HCEC 1CT (cell line): Measurements from ENCODE around the gene MARCHF10.
"Not testable (repeated sequence)": the region's sequence is repeated elsewhere in the genome, so short reads cannot be mapped to it uniquely, and the experiment has no call there.

Experiments
- DNase-seq: peaks from one replicate; pipeline ENCODE4 v3.0.0-alpha.2; 2017

The MARCHF10 gene

DNA sequence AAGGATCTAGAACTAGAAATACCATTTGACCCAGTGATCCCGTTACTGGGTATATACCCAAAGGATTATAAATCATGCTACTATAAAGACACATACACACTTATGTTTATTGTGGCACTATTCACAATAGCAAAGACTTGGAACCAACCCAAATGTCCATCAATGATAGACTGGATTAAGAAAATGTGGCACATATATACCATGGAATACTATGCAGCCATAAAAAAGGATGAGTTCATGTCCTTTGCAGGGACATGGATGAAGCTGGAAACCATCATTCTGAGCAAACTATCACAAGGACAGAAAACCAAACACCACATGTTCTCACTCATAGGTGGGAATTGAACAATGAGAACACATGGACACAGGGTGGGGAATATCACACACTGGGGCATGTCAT lies 22.1 kb downstream of the MARCHF10 start:
- not testable (repeated sequence) for DNase-seq

DNA sequence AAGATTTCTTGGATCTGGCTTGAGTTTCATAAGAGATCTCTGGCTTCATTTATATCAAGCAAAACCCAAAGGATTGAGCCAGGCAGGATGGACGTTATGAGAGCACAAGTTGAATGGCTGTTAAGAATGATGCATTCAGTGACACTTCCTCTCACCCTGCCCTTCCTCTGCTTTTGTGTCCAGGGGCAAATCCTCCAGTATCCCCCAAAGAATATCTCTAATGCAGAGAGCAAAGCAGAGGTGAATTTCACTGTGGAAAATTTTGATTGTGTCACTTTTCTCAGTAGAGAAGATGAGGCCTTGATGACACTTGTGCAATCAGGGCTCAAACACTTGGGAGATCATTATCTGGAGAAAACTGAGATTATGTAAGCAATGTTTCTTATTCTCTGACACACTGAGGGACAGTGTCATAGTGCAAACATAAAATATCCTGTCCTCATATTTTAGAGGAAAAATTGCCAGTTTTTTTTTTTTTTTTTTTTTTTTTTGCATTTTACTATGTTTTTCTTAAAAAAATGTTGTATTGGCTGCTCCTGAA lies 25.3 kb downstream of the MARCHF10 start:
- no peak for DNase-seq

DNA sequence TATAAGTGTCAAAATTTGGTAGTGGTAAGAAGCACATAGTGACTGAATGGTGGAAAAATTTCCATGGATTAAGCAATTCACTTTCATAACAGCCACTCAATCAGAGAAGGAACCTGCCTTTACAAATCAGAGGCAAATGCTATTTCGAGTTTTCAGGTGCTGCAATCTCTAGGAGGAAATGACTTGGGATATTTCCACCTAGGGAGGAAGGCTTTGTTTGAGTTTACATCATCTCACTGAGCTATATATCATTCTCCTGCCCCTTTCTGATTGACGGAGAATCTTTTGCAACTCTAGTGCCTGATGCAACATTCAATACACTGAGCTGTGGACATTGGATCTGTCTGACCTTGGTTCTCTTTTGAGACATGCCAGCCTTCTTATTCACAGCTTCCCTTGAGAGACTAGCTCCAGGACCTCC lies 26.3 kb downstream of the MARCHF10 start:
- peak; percentile 44 for DNase-seq

DNA sequence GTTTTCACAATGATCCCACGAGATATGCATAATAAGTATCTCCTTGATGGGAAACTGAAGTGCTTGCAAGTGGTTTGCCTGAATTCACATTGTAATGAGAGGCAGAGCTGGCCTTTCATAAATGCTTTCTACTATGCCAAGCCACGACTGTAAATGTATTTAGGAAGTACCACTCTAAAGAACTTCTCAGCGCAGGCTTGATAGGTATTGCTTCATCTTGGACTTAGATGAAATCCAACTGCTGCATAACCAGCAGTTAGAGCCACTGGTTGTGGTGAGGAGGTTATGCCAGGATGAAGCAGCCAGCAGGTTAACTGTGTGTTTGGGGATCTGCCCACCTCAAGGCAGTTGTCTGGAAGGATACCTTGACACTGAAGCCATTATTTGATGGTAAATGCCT lies 26.8 kb downstream of the MARCHF10 start:
- DNase-seq, result peak; percentile 12

DNA sequence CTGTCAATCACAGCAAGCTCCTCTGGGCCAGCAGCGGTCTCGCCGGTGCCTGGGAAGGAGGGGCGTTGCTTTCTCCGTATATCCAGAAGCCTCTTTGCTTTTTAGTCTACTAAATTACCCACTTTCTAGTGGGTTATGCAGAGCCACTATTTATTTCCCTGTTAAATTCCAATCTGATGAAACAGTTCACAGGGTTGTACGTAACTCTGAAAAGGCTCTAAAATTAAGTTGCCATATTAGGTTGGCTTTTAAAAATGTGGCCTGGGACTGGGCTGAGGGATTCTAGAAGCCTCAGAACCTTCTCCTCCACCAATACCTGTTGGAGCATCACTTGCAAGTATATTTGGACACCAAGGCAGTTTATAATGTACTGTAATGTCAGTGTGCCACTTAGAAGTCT lies 27.2 kb downstream of the MARCHF10 start:
- DNase-seq, result peak; percentile 50

DNA sequence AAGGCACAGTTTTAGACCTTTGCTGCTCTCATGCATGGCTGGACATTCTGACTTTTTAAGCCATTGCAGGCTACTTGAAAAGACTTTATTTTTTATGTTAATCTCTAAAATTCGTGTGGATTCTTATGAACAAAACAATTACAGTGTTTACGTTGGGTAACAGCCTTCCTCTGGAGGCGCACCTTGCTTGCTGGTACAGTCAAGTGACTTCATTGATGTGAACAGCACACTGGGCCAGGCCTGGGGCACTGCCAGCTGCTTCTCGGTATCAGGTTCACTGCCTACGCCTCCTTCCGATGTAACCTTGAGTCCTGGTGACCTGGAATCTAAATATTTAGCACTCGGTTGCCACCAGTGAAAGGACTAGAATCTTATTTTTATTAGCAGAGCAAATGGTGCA lies 27.8 kb downstream of the MARCHF10 start:
- DNase-seq, result no peak

DNA sequence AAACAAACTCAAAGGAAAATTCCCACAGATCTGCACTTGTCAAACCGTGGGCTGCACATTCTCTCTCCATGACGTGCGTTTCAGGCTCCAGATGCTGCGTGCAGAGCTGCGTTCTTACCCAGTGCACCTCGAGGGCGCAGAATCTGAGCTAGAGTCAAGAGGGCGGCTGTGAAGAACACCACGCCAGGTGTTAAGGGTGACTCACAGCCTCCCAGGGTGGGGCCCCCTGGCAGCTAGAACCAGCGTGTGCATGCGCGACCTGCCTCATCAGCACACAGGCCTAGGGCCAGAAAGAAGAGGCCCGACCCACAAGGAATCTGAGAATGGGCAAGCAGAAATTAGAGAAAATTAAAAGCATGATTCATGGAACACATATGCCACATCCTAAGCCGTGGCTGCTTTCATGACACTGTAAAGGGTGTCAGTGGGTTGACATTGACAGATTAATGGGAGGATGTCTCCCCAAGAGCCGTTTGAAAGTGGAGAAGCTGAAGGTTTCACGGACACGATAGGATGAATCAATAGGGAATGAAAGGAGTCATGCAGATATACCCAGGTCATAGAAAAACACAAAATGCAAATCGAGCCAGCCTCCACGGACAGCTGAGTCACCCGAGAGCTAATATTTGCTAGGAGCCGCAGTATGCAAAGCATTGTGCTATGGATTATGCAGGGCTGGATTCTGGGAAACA lies 29.0 kb downstream of the MARCHF10 start:
- DNase-seq, result no peak

DNA sequence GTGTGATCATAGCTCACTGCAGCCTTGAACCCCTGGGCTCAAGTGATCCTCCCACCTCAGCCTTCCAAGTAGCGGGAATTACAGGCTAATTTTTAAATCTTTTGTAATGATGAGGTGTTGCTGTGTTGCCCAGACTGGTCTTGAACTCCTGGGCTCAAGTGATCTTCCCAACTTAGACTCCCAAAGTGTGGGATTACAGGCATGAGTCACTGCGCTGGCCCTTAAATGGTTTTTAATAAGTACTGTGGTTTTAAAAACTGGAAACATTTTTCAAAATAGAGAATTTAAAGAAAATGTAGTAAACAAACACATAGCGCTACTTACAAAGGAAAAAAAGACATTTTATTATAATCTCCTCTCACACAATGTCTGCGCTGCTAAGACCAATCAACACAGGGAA lies 32.2 kb downstream of the MARCHF10 start:
- DNase-seq, result no peak

DNA sequence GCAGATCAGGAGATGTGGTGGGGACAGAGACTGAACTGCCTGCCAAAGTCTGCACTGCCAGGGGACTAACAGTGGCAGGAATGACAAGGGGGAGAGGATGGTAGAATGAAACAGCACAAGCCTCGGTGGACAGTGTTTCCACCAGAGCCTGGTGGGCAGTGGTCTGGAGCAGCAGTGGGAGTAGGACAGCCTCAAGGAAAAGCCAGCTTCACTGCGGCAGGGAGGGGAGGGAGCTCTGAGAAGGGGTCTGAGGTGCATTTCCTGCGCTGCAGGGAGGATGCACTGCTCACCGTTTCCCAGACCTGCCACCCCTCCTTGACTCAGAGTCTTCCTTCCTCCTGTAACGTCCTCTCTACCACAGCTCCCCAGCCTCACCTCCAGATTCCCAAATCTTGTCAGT lies 33.8 kb downstream of the MARCHF10 start:
- DNase-seq, result no peak

DNA sequence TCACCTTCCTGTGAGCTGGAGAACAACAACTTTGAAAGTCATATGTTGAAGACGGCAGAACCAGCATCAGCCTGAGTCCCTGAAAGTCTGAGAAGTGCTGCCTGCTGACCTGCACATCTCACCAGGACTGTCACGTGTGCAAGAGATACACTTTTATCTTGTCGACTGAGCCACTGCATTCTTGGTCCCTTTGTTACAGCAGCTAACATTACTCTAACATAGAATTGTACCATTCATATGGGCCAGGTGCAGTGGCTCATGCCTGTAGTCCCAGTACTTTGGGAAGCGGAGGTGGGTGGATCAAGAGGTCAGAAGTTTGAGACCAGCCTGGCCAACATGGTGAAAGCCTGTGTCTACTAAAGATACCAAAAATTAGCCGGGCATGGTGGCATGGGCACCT lies 40.1 kb downstream of the MARCHF10 start:
- no peak for DNase-seq

DNA sequence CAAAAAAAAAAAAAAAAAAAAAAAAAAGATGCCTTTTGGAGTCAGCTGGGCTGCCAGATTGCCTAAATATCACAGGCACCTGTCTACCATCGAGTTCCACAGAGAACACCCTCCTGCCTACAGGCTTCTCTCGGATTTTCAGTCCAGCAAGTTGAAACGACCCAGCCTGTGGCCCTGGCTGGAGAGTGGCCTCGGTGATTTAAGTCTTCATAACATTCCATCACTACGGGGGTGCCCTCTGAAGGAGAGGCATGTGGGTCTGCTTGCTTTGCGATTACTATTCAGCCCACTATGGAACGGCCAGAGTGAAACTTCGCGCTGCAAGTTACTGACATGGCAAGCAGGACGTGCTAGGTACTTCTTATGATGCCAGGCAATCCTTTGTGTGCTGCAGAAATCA lies 42.8 kb downstream of the MARCHF10 start:
- DNase-seq, result no peak

DNA sequence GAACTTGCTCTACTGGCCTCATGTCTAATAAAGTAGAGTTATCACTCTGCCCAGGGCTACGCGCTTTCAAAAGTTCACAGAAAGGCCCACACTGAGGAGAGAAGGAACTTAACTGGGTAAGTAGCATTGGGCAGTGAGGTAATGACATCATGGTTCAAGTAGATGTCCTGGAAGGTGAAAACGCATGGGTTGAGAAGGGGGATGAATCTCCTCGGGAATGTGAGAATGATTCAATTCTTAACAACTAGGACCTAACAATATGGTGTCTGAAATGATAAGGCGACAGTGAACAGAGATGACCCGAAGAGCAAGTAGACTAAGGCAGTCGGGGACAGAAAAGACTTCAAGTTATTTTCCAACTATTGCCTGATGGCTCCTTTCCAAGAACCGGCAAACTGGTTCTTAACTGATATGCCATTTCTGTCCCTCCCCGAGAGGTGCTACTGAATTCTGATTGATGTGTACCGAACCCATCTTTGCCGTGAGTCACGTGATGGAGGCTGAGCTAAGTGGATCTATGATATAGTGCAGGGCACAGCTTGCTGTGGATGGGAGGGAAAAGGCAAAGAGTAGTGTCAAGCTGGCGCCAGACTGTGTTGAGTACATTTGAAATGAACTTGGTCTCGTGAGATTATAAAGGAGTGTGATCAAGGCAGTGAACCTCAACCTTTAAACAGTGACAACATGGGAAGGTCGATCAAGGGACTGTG lies 44.1 kb downstream of the MARCHF10 start:
- DNase-seq, result no peak

DNA sequence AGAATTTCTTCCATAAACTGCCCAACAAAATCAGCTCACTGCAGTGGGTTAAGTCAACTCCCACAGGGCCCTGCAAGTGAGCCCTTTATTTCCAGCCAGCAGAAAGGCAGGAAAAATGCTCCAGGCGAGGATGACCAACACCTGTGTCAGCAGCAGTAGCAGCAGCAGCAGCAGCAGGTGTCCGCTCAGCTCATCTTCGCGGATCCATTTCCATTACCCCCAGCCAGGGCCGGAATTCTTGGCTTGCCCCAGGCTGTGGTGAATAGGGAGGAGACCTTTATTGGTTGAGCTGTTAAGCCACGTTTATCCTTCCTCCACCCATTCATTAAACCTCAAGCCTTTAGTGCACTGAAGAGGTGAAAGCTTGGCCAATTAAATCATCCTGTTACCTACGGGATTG lies 46.2 kb downstream of the MARCHF10 start:
- DNase-seq, result no peak

DNA sequence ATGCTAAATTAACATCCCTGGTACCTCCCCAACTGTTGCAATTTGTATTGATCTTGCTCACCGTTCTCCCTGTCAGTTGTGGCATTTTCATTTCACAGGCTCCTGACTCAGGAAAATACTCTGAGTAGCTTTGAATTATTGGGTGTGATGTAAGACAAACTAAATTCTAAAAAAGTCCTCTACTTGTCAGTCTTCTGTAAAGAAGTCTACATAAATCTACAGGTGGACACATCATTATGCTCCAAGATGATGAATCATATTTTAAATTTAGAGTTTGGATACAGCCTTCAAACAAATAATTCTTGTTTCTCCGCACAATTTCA lies 47.2 kb downstream of the MARCHF10 start:
- DNase-seq, result no peak

DNA sequence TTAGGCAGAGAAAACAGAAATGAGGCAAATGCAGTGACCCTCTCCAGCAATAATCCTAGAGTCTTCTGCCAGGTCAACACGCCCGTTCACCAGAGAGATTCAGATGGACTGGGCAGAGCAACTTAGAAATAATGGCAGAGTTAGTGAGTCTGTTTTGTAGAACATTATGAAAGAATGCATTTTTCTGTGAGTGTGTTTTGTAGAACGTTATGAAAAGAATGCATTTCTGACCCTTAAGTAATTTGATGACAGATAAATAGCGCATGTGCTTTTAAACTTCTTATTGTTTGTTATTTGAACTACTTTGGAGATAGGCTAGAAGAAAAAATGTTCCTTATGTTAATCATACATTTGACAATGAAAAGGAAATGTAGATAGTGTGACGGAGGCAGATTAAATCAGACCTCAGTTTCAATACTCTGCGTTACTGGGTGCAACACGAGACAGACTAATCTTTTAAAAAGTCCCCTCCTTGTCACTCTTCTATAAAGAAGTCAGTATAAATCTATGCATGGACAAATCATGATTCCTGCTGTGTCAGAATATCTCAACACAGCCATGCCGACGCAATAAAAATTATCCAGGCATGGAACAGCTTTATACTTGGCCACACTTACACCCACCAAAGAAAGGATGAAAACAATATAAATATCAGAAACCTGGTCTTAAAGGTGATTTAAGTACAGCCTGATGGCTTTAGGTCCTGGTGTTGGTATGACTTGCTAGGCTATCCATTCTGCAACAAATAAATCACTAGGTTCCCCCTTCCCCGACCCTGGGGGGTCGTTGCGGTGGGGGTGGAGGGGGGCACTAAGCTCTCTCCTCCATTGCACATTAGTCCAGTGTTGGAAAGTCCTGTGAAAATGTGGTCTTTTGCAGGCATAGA lies 47.8 kb downstream of the MARCHF10 start:
- peak; percentile 64 for DNase-seq

DNA sequence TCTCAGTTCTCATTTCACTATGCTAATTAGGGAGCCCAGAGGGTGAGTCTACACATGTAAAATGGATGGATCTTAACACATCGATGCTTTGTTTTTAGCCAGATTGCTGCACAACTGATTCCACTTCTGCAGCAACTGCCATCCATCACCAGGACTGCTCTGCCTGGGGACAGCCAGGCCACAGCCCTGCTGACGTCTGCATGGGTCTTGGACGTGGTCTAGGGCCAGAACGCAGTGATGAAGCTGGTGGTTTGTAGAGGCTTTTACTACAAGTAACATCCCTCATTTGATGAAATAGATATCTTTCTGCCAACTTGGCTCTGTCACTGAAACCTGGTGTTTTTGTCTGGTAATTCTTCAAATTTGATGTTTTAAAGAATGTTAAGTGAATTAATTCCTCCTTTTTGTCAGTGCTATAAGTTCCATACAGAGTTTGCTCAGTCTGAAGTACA lies 50.6 kb downstream of the MARCHF10 start:
- DNase-seq, result no peak

DNA sequence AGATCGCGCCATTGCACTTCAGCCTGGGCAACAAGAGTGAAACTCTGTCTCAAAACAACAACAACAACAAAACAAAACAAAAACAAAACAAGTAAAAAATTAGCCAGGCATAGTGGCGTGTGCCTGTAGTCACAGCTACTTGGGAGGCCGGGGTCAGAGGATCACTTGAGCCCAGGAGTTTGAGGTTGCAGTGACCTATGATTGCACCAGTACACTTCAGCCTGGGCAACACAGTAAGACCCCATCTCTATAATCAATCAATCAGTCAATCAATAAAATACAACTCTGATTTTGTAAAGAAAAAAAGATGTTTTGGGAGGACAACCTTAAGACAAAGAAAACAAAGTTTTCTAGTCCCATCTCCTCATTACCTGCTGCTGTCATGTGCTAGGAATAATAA lies 51.9 kb downstream of the MARCHF10 start:
- DNase-seq, result no peak

DNA sequence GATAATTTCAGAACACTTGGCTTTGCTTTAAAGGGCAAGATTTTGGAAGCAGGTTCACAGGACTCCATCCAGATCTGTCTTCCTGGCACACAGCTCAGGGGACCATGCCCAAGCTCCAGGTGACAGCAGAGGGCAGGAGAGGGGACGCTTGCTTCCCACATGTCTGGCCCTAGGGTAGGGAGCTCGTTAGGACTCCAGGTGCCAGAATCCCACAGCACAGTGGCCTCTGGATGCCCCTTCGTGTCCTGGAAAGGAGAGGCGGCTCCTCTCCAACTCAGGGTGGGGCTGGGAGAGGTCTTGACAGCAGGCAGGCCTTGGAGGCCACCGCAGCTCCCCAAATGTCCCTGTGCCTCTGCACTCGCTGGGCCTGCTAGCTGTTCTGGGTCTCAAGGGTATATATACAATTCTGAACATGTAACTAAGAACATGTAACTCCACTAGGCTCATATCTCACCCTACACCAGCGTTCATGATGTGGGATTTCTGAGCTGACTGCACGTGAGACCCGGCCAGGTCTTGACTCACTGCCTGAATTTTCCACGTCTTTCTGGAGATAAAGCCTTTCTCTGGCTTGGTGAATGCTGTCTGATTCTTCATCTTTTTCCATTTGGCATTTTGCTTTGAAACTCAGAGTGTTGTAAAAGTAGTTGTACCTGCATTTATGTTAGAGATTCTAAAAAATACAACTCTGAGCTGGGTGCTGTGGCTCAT lies 52.8 kb downstream of the MARCHF10 start:
- DNase-seq, result no peak

DNA sequence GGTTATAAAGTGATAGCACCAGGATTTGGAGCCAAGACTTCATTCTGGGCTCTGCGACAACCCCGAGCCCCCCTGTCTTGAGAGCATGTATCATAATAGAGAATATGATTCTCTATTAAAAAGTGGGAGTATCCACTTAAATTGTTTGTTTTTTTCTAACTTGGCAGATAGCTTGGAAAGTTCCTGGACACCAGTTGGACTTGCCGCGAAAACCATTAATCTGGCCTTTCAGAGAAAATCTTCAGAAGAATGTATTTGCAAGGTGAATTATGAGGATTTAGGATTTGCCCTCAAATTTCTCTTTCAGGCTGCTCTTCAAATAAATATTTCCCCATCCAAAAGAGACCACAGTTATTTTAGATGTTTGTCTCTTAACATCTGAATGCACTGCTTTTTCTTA lies 53.5 kb downstream of the MARCHF10 start:
- no peak for DNase-seq

DNA sequence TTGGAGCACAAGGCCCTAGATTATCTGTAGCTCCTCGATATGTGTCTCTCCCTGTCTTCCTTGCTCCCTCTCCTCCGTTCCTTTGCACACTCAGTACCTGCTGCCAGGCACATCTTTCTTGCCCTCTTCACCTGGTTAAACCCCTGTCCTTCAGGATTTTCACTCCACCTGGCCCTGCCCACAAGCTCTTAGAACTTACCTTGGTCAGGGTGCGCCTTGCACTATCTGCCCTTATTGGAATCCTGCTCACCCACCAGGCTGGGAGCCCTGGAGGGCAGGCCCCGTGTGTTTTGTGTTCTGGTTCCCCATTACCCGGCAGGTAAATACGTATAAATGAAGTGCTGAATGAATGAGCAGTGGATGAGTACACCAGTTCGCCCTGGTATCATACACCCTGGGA lies 54.6 kb downstream of the MARCHF10 start:
- no peak for DNase-seq

DNA sequence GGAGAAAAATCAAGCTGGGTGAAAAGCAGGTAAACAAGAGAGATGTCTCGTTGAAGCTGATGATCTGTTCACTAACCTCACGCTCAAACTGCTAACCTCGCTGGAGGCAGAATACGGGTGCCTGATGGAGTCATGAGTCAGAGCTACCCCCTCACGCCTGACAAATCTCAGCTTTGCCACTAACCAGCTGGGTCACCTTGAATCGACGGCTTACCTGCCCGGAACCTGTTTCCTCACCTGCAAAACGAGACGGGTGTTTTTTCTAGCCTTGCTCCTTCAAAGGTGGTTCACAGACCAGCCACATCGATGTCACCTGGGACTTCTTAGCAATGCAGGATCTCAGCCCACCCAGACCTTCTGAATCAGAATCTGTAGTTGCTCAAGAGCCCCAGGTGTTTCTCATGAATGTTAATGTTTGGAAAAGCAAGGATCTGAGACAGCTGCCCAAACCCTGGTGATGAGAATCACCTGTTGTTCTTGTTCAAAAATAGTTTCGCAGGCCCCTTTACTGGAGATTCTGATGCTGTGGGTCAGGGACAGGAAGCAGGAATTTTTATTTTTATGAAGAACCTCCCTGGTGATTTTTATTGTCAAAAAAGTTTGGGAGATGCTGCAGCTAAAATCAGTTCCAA lies 56.9 kb downstream of the MARCHF10 start:
- no peak for DNase-seq

DNA sequence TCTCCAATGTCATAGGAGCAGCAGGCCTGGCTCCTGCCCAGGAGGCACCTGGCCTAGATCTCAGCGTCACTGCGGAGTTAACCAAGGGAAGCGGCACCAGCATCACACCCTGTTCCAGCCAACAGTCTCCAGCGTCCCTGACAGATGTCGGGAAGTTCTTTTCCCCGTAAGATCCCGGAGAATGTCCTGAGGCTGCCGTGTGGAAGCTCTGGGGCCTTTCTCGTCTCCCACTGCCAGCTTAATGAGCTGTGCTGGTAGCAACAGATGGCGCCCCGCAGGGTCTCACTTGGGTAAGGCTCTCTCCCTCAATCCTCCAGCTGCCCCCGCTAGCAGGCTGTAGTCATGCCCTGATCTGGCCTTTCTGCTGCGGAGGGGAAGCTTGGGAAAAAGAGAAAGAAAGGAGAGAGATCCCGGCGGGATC lies 57.5 kb downstream of the MARCHF10 start:
- no peak for DNase-seq
